Fibroblast of lung (primary cell): ENCODE results near the gene RBM23. TPM values are rescaled to one million over a fixed set of nuclear protein-coding genes. Genes with fewer than 3 reads are reported as not detected.

ENCODE experiments used
- DNase-seq, 2 donors: peaks; one replicate each; pipeline versions ENCODE4 v3.0.0 to v3.0.0-alpha.2; 2010; ENCODE audit warnings: low read depth in 2 of 2
- H2AFZ ChIP-seq: 2 replicates; pipeline ENCODE4 v1.5.1; 2012; ENCODE audit warnings: low read length, control low read depth, inconsistent platforms
- H3K27ac ChIP-seq: 2 replicates; pipeline ENCODE4 v1.5.1; 2011; ENCODE audit warnings: low read length, control low read depth; ENCODE audit not compliant: insufficient read depth
- H3K27me3 ChIP-seq: 2 replicates; pipeline ENCODE4 v1.5.1; 2011; ENCODE audit warnings: mild to moderate bottlenecking, low read length; ENCODE audit not compliant: control insufficient read depth, insufficient read depth
- H3K36me3 ChIP-seq: 2 replicates; pipeline ENCODE4 v1.5.1; 2011; ENCODE audit warnings: low read length; ENCODE audit not compliant: control insufficient read depth, insufficient read depth
- H3K4me1 ChIP-seq: 2 replicates; pipeline ENCODE4 v1.5.1; 2011; ENCODE audit warnings: low read length; ENCODE audit not compliant: control insufficient read depth, insufficient read depth; ENCODE audit errors: extremely low read depth
- H3K4me2 ChIP-seq: 2 replicates; pipeline ENCODE4 v1.5.1; 2011; ENCODE audit warnings: low read length, control low read depth; ENCODE audit not compliant: insufficient read depth; ENCODE audit errors: extremely low read depth
- H3K4me3 ChIP-seq, 4 experiments: fragments of 200-600 bp in 1 of 4; sonication (generic) in 1 of 4; replicated peaks in 1 of 4; 2 replicates each; pipeline ENCODE4 v1.5.1; 2011 to 2016; ENCODE audit warnings: low read length in 4 of 4, low read depth in 3 of 4, mild to moderate bottlenecking in 3 of 4, control low read depth in 2 of 4, inconsistent platforms in 1 of 4, mixed read lengths in 1 of 4; ENCODE audit not compliant: insufficient read depth in 1 of 4; ENCODE audit errors: control extremely low read depth in 1 of 4
- H3K79me2 ChIP-seq: 2 replicates; pipeline ENCODE4 v1.5.1; 2012; ENCODE audit warnings: mild to moderate bottlenecking, low read length, inconsistent platforms; ENCODE audit not compliant: control insufficient read depth, insufficient read depth
- H3K9ac ChIP-seq: 2 replicates; pipeline ENCODE4 v1.5.1; 2011; ENCODE audit warnings: mild to moderate bottlenecking, low read length, control low read depth; ENCODE audit not compliant: insufficient read depth
- H3K9me3 ChIP-seq: 2 replicates; pipeline ENCODE4 v1.5.1; 2012; ENCODE audit warnings: low read depth, low read length; ENCODE audit not compliant: control insufficient read depth, insufficient read depth
- H4K20me1 ChIP-seq: 2 replicates; pipeline ENCODE4 v1.5.1; 2011; ENCODE audit warnings: low read length; ENCODE audit not compliant: control insufficient read depth, insufficient read depth; ENCODE audit errors: extremely low read depth
- CTCF ChIP-seq, 2 donors: IDR thresholded peaks in 1 of 2; conservative IDR thresholded peaks in 1 of 2; 1 replicate in 1 of 2; 2 replicates in 1 of 2; pipeline ENCODE4 v1.5.1; 2011 to 2012; ENCODE audit warnings: low read length in 2 of 2, control low read depth in 1 of 2, inconsistent platforms in 1 of 2, low read depth in 1 of 2, mild to moderate bottlenecking in 1 of 2
- EZH2 ChIP-seq: IDR thresholded peaks from 2 replicates; pipeline ENCODE4 v1.5.1; 2012; ENCODE audit warnings: low read length, control low read depth, mild to moderate bottlenecking; ENCODE audit errors: missing control alignments
- polyA plus RNA-seq, 2 donors: library from polyadenylated mRNA; depleted of rRNA in 1 of 2; stranded (reverse) in 1 of 2; unstranded in 1 of 2; fragments of >200 nt; gene quantifications; 2 replicates each; pipeline ENCODE4 v1.2.1, GENCODE V29; 2011 to 2012; ENCODE audit warnings: missing spikeins in 1 of 2
- total RNA-seq: library from RNA; depleted of rRNA; stranded (reverse); fragments of >200 nt; gene quantifications from 2 replicates; pipeline ENCODE4 v1.2.1, GENCODE V29; 2014

The RBM23 gene
- total and polyA plus RNA-seq, 2 donors (not counting 1 experiment from before 2014, with no cell fraction given) = 51.0 to 85.3 TPM

- Histone ChIP-seq H3K36me3 (peaks cover 5% of the 10 kb centered on the region), H3K9ac (no peak overlapping the region), H3K9me3 (no peaks in the 10 kb centered on the region), H3K27me3 (no peaks in the 10 kb centered on the region), H4K20me1 (no peaks in the 10 kb centered on the region), H3K4me2 (no peak overlapping the region), H2AFZ (no peak overlapping the region), H3K4me1 (no peaks in the 10 kb centered on the region), H3K79me2 (peaks cover 11% of the 10 kb centered on the region), H3K27ac (no peak overlapping the region), H3K4me3 (no peak overlapping the region)
- DNase-seq = no peak
- TF ChIP-seq CTCF (conservative IDR thresholded peaks at IDR 0.05 in 1 of 2, IDR thresholded peaks at IDR 0.05 in 1 of 2; ENCODE audit: low read depth in 1 of 2, low read length in 2 of 2) (no peak), EZH2 (no peak)
Measured at GRCh38 chr14:22910916-22911315, 8.0 kb downstream of the RBM23 start.

GRCh38 chr14:22908601-22909000 lies 10.3 kb downstream of the RBM23 start:
- peak in 1 of 2 donors; percentile 54 for DNase-seq
- Histone ChIP-seq H3K36me3 (peaks cover 15% of the 10 kb centered on the region), H3K4me2 (no peak overlapping the region)

GRCh38 chr14:22907429-22907828 lies 11.5 kb downstream of the RBM23 start:
- no peaks in the 10 kb centered on the region for H3K27me3 ChIP-seq
- H2AFZ ChIP-seq = no peak overlapping the region
- no peak overlapping the region for H3K4me3 ChIP-seq
- no peak overlapping the region for H3K4me2 ChIP-seq
- no peak overlapping the region for H3K9ac ChIP-seq
- H4K20me1 ChIP-seq = no peaks in the 10 kb centered on the region
- peaks cover 6% of the 10 kb centered on the region for H3K79me2 ChIP-seq
- no peaks in the 10 kb centered on the region for H3K4me1 ChIP-seq
- H3K36me3 ChIP-seq = peaks cover 18% of the 10 kb centered on the region
- no peaks in the 10 kb centered on the region for H3K9me3 ChIP-seq
- no peak for DNase-seq
- H3K27ac ChIP-seq = no peak overlapping the region
- no peak for TF ChIP-seq EZH2
- TF ChIP-seq CTCF (conservative IDR thresholded peaks at IDR 0.05 in 1 of 2, IDR thresholded peaks at IDR 0.05 in 1 of 2; ENCODE audit: low read depth in 1 of 2, low read length in 2 of 2) = no peak

More at GRCh38 chr14:22908601-22909000, 10.3 kb downstream of the RBM23 start:
- H3K9ac ChIP-seq = no peak overlapping the region
- H3K27me3 ChIP-seq = no peaks in the 10 kb centered on the region
- no peaks in the 10 kb centered on the region for H3K9me3 ChIP-seq
- H3K79me2 ChIP-seq = peaks cover 8% of the 10 kb centered on the region
- H2AFZ ChIP-seq = no peak overlapping the region
- H4K20me1 ChIP-seq = no peaks in the 10 kb centered on the region
- no peaks in the 10 kb centered on the region for H3K4me1 ChIP-seq
- H3K4me3 ChIP-seq = no peak overlapping the region
- H3K27ac ChIP-seq = no peak overlapping the region
- TF ChIP-seq CTCF (conservative IDR thresholded peaks at IDR 0.05 in 1 of 2, IDR thresholded peaks at IDR 0.05 in 1 of 2; ENCODE audit: low read depth in 1 of 2, low read length in 2 of 2) (no peak), EZH2 (no peak)
